ENCODE results near the gene OR8A1. TPM values are rescaled to one million over a fixed set of nuclear protein-coding genes. Genes with fewer than 3 reads are reported as not detected.
"Not testable (repeated sequence)": the region's sequence is repeated elsewhere in the genome, so short reads cannot be mapped to it uniquely, and the experiment has no call there.

The OR8A1 gene
- total and polyA plus RNA-seq, 4 donors: not detected

DNA sequence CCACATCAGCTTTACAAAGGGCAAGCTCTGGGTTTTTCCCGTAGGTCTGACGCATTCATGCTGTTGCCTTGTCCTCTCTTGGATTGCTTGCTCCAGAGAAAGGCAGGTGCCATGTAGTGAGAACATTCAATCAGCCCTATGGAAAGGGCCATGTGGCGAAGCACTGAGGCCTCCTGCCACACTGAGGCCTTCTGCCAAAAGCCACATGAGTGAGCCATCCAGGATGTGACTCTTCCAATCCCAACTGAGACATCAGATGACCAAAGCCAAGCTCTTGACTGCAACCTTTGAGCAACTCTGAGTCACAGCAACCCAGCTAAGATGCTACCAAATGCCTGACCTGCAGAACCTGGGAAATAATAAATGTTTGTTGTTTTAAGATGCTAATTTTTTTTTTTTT, 32.4 kb downstream of the OR8A1 start:
- H3K4me3 ChIP-seq (ENCODE audit: low read depth in 1 of 3, low read length in 3 of 3): no peak overlapping the region
- no peaks in the 10 kb centered on the region for H3K4me1 ChIP-seq (ENCODE audit: control insufficient read depth in 4 of 4, insufficient read depth in 4 of 4, low read length in 3 of 4)
- H3K27ac ChIP-seq (ENCODE audit: low read depth in 1 of 2, low read length in 2 of 2): no peak overlapping the region
- TF ChIP-seq JUND (IDR thresholded peaks at IDR 0.05): no peak
- TF ChIP-seq NR2F2 (IDR thresholded peaks at IDR 0.05): no peak
- no peak for TF ChIP-seq HNF4A (conservative IDR thresholded peaks at IDR 0.05)
- TF ChIP-seq GABPA (IDR thresholded peaks at IDR 0.05 in 1 of 2, conservative IDR thresholded peaks at IDR 0.05 in 1 of 2): no peak
- TF ChIP-seq SP1 (IDR thresholded peaks at IDR 0.05): no peak
- TF ChIP-seq RXRA (IDR thresholded peaks at IDR 0.05): no peak
- TF ChIP-seq FOXA2 (IDR thresholded peaks at IDR 0.05): no peak
- no peak for TF ChIP-seq EGR1 (IDR thresholded peaks at IDR 0.05; ENCODE audit: low read depth in 2 of 2)
- TF ChIP-seq, protein P1, sequence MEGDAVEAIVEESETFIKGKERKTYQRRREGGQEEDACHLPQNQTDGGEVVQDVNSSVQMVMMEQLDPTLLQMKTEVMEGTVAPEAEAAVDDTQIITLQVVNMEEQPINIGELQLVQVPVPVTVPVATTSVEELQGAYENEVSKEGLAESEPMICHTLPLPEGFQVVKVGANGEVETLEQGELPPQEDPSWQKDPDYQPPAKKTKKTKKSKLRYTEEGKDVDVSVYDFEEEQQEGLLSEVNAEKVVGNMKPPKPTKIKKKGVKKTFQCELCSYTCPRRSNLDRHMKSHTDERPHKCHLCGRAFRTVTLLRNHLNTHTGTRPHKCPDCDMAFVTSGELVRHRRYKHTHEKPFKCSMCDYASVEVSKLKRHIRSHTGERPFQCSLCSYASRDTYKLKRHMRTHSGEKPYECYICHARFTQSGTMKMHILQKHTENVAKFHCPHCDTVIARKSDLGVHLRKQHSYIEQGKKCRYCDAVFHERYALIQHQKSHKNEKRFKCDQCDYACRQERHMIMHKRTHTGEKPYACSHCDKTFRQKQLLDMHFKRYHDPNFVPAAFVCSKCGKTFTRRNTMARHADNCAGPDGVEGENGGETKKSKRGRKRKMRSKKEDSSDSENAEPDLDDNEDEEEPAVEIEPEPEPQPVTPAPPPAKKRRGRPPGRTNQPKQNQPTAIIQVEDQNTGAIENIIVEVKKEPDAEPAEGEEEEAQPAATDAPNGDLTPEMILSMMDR (IDR thresholded peaks at IDR 0.05; ENCODE audit: low read depth, low read length, missing input control): no peak
- TF ChIP-seq MAX (IDR thresholded peaks at IDR 0.05): no peak
- 88% methylated on average over 3 of the region's 3 CpGs for WGBS
- H3K36me3 ChIP-seq (ENCODE audit: control insufficient read depth in 4 of 4, insufficient read depth in 3 of 4, low read depth in 1 of 4, low read length in 3 of 4): no peaks in the 10 kb centered on the region
- no peaks in the 10 kb centered on the region for H3K27me3 ChIP-seq (ENCODE audit: control insufficient read depth in 4 of 4, insufficient read depth in 4 of 4, low read length in 3 of 4)
- H3K9ac ChIP-seq (ENCODE audit: low read depth in 1 of 2, low read length in 2 of 2): no peak overlapping the region
- H3K9me3 ChIP-seq (ENCODE audit: control insufficient read depth in 4 of 4, low read length in 3 of 4): no peaks in the 10 kb centered on the region
- DNase-seq (ENCODE audit: low spot score): no peak

DNA sequence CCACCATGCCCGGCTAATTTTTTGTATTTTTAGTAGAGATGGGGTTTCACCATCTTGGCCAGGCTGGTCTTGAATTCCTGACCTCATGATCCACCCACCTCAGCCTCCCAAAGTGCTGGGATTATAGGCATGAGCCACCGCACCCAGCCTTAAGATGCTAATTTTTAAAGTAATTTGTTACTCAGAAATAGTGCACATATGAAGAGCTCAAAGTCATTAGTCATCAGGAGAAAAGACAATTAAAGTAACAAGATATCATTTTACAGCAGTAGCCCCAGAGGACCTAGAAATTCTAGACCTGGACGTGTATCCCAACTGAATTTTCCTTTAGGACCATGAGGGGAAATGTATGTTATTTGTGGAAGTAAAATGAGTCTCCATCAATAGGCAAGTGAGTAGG, 32.9 kb downstream of the OR8A1 start:
- H3K4me1 ChIP-seq (ENCODE audit: control insufficient read depth in 4 of 4, insufficient read depth in 4 of 4, low read length in 3 of 4); H3K27me3 ChIP-seq (ENCODE audit: control insufficient read depth in 4 of 4, insufficient read depth in 4 of 4, low read length in 3 of 4); H3K9me3 ChIP-seq (ENCODE audit: control insufficient read depth in 4 of 4, low read length in 3 of 4); H3K4me3 ChIP-seq (ENCODE audit: low read depth in 1 of 3, low read length in 3 of 3); DNase-seq (ENCODE audit: low spot score); H3K9ac ChIP-seq (ENCODE audit: low read depth in 1 of 2, low read length in 2 of 2); H3K27ac ChIP-seq (ENCODE audit: low read depth in 1 of 2, low read length in 2 of 2); H3K36me3 ChIP-seq (ENCODE audit: control insufficient read depth in 4 of 4, insufficient read depth in 3 of 4, low read depth in 1 of 4, low read length in 3 of 4): not testable (repeated sequence)
- 73% methylated on average over 3 of the region's 3 CpGs for WGBS

DNA sequence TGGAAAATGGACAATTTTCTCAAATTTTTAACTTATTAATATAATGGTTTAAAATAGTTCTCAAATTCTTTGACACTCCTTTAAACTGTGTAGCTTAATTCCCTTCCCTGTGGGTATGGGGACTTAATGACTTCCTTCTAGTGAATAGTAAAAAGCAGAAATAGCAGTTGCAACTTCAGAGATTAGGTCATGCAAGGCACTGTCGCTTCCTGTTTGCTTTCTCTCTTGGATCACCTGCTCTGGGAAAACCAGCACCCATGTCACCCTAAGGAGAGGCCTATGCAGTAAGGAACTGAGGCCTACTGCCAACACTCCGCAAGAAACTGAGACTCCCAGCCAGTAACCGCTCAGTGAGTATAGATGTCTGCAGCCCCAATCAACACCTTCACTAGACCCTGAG, 35.9 kb downstream of the OR8A1 start:
- WGBS: 81% methylated on average over 3 of the region's 3 CpGs

More for the DNA sequence above, 35.9 kb downstream of the OR8A1 start:
- no peak overlapping the region for H3K4me3 ChIP-seq (ENCODE audit: low read depth in 1 of 3, low read length in 3 of 3)
- H3K27ac ChIP-seq (ENCODE audit: low read depth in 1 of 2, low read length in 2 of 2): no peak overlapping the region
- no peaks in the 10 kb centered on the region for H3K9me3 ChIP-seq (ENCODE audit: control insufficient read depth in 4 of 4, low read length in 3 of 4)
- no peaks in the 10 kb centered on the region for H3K36me3 ChIP-seq (ENCODE audit: control insufficient read depth in 4 of 4, insufficient read depth in 3 of 4, low read depth in 1 of 4, low read length in 3 of 4)
- no peak for DNase-seq (ENCODE audit: low spot score)
- H3K4me1 ChIP-seq (ENCODE audit: control insufficient read depth in 4 of 4, insufficient read depth in 4 of 4, low read length in 3 of 4): no peaks in the 10 kb centered on the region
- TF ChIP-seq EGR1 (IDR thresholded peaks at IDR 0.05; ENCODE audit: low read depth in 2 of 2) (no peak), HNF4G (IDR thresholded peaks at IDR 0.05) (no peak), JUND (IDR thresholded peaks at IDR 0.05) (no peak), NR2F2 (IDR thresholded peaks at IDR 0.05) (no peak), SP1 (IDR thresholded peaks at IDR 0.05) (no peak), TAF1 (conservative IDR thresholded peaks at IDR 0.05) (no peak), ZBTB33 (IDR thresholded peaks at IDR 0.05) (no peak), RXRA (IDR thresholded peaks at IDR 0.05) (no peak), RAD21 (IDR thresholded peaks at IDR 0.05) (no peak), HNF4A (conservative IDR thresholded peaks at IDR 0.05) (no peak), MAX (IDR thresholded peaks at IDR 0.05) (no peak), FOXA1 (IDR thresholded peaks at IDR 0.05) (no peak), FOXA2 (IDR thresholded peaks at IDR 0.05) (no peak)
- H3K27me3 ChIP-seq (ENCODE audit: control insufficient read depth in 4 of 4, insufficient read depth in 4 of 4, low read length in 3 of 4): no peaks in the 10 kb centered on the region
- H3K9ac ChIP-seq (ENCODE audit: low read depth in 1 of 2, low read length in 2 of 2): no peak overlapping the region
